ENCODE measurements around the gene CHST8. TPM values are rescaled to one million over a fixed set of nuclear protein-coding genes. Genes with fewer than 3 reads are reported as not detected.

CHST8 gene
- total and polyA plus RNA-seq, 5 donors from 2014 or later: 0.27 TPM; not detected in 4

DNA sequence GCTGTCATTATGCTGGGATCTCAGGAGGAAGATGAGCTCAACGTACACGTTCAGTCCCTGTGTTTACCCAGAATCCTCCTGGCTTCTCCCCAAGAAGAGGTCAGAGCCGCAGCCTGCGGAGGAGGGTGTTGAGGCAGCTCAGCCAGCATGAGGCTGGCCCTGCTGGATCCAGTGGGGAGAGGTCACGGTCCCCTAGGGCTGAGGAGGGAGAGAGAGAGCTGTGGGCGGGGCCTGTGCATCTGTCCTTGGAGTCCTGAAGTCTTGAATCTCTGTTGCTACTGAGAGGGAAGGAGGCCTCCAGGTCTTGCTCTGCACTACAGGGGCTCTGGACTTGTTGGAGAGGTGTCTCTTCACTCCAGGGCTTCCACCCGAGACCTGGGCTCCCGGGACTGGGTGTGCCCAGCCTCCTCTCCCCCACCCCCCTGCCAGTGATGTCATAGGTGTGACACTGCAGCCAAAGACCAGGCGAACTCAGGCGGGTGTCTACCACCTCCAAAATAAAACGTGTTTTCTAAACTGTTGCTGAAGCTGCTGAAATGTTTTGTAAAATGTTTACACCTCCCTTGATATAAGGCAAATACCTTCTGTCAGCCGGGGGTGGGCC is 97.0 kb downstream of the CHST8 start:
- H3K27me3 Mint-ChIP-seq: peaks cover 4% of the 10 kb centered on the region
- no peak overlapping the region for H3K4me3 Mint-ChIP-seq
- no peaks in the 10 kb centered on the region for H3K36me3 Mint-ChIP-seq
- Histone ChIP-seq H3K27me3 (ENCODE audit: control insufficient read depth, insufficient read depth, low read length) (no peaks in the 10 kb centered on the region), H3K27ac (ENCODE audit: insufficient read depth, low read length, poor library complexity, severe bottlenecking) (no peak overlapping the region), H3K9me3 (ENCODE audit: control insufficient read depth in 2 of 2, low read length in 2 of 2) (peaks cover 0 to 2% of the 10 kb centered on the region in 2 experiments), H3K4me1 (ENCODE audit: control insufficient read depth, insufficient read depth, low read length, poor library complexity, severe bottlenecking) (no peaks in the 10 kb centered on the region), H3K4me3 (ENCODE audit: low read depth, low read length) (no peak overlapping the region), H3K36me3 (ENCODE audit: control insufficient read depth, insufficient read depth, low read length) (no peaks in the 10 kb centered on the region)
- DNase-seq (no peak), ATAC-seq (ENCODE audit: low read depth in 2 of 2) (no peak)
- no peak overlapping the region for H3K27ac Mint-ChIP-seq
- peaks cover 0 to 15% (median 2%) of the 10 kb centered on the region in 7 donors for H3K9me3 Mint-ChIP-seq
- no peaks in the 10 kb centered on the region for H3K4me1 Mint-ChIP-seq

DNA sequence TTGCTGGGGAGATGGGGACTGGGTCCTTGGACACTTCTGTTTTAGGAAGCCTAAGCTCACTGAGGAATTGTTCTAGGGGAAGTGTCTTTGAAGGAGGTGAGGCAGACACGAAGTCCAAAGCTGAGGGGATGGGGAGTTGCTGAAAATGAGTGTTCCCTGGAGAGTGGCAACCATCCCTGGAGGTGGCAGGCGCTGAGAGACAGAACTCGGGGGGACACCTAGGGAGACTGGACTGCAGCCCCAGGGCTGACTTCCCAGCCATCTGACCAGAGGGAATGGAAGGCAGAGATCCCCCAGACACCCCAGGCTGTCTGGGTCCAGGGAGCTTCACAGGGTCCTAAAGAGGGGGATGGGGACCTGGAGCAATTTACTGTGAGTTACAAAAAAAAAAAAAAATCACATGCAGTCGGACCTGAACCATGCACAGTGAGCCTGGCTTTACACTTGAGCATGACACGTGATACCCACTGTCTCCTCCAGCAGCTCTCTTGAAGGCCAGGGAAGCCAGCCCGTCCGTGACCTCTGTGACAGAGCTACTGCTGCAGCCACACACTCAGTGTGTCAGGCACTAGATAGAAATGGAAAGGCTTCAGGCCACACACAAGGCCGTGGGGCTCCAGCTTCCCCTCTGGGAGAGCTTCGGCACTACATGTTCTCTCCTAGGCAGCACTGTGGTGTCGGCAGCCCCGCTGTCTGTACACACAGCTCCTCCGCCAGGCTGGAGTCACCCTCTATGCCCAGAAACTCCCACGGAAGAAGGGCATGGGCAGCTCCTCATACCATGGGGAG is 97.8 kb downstream of the CHST8 start:
- Histone ChIP-seq H3K27ac (ENCODE audit: insufficient read depth, low read length, poor library complexity, severe bottlenecking) (no peak overlapping the region), H3K4me1 (ENCODE audit: control insufficient read depth, insufficient read depth, low read length, poor library complexity, severe bottlenecking) (no peaks in the 10 kb centered on the region), H3K36me3 (ENCODE audit: control insufficient read depth, insufficient read depth, low read length) (no peaks in the 10 kb centered on the region), H3K9me3 (ENCODE audit: control insufficient read depth in 2 of 2, low read length in 2 of 2) (peaks cover 0 to 2% of the 10 kb centered on the region in 2 experiments), H3K27me3 (ENCODE audit: control insufficient read depth, insufficient read depth, low read length) (no peaks in the 10 kb centered on the region), H3K4me3 (ENCODE audit: low read depth, low read length) (no peak overlapping the region)
- H3K27me3 Mint-ChIP-seq: peaks cover 4% of the 10 kb centered on the region
- H3K9me3 Mint-ChIP-seq: peaks cover 0 to 8% (median 2%) of the 10 kb centered on the region in 7 donors
- DNase-seq: no peak
- H3K36me3 Mint-ChIP-seq: no peaks in the 10 kb centered on the region
- H3K4me1 Mint-ChIP-seq: no peaks in the 10 kb centered on the region
- no peak overlapping the region for H3K4me3 Mint-ChIP-seq
- no peak for ATAC-seq (ENCODE audit: low read depth in 2 of 2)
- H3K27ac Mint-ChIP-seq: no peak overlapping the region

DNA sequence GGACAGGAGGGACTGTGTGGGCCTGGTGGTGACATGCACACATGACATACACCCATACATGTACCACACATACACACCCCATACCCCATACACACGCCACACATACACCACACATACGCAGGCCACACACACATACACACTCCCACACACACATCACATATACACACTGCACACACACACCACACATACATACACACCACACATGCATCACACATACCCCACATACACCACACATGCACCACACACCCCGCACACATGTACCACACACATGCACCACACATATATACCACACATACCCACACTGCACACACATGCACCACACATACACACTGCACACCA is 98.4 kb downstream of the CHST8 start:
- peaks cover 4% of the 10 kb centered on the region for H3K27me3 Mint-ChIP-seq
- H3K27ac ChIP-seq (ENCODE audit: insufficient read depth, low read length, poor library complexity, severe bottlenecking): no peak overlapping the region
- no peak overlapping the region for H3K4me3 ChIP-seq (ENCODE audit: low read depth, low read length)
- no peaks in the 10 kb centered on the region for H3K36me3 ChIP-seq (ENCODE audit: control insufficient read depth, insufficient read depth, low read length)
- no peaks in the 10 kb centered on the region for H3K27me3 ChIP-seq (ENCODE audit: control insufficient read depth, insufficient read depth, low read length)
- H3K36me3 Mint-ChIP-seq: no peaks in the 10 kb centered on the region
- H3K9me3 ChIP-seq (ENCODE audit: control insufficient read depth in 2 of 2, low read length in 2 of 2): peaks cover 0 to 2% of the 10 kb centered on the region in 2 experiments
- H3K9me3 Mint-ChIP-seq: peaks cover 0 to 5% (median 2%) of the 10 kb centered on the region in 7 donors
- H3K4me3 Mint-ChIP-seq: no peak overlapping the region
- no peaks in the 10 kb centered on the region for H3K4me1 ChIP-seq (ENCODE audit: control insufficient read depth, insufficient read depth, low read length, poor library complexity, severe bottlenecking)
- DNase-seq: no peak
- ATAC-seq (ENCODE audit: low read depth in 2 of 2): no peak
- H3K4me1 Mint-ChIP-seq: no peaks in the 10 kb centered on the region
- no peak overlapping the region for H3K27ac Mint-ChIP-seq

DNA sequence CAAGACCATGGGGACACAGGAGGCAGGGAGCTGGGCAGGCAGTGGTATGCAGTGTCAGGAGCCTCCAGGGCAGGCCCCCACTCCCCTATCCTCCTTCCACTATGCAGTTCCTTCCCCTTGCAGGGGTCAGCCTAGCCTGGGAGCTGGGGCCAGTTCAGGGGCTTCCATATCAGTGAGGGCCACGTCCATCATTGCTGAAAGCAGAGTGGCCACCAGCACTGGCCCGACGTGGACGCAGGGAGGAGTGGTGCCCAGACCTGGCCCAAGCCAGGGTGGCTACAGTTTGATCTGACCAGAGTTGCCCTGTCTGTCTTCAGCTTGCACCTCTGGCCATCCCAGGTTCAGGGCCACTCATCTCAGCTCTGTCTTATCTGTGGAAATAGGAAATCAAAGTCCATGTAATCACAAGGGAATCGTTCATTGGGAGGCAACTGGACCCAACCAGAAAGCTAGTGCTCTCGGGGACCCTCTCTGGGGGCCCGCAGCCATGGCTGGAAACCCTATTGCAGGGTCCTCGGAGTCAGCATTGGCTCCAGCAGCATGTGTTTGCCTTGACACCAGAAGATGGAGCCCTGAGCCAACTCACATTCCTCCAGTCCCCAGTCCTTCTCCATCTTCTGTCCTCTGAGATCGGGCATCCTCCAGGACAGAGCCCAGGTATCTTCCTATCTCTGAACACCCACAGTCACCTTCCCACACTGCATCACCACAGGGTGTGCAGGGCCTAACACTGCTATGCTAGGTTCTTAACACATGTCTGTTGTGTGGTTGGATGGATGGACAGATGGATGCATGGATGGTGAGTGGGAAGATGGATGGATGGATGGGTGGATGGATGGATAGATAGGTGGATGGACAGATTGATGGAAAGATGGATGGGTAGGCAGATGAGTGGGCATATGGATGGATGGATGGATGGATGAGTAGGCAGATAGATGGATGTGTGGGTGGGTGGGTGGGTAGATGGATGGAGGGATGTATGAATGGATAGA is 99.2 kb downstream of the CHST8 start:
- Histone ChIP-seq H3K4me1 (ENCODE audit: control insufficient read depth, insufficient read depth, low read length, poor library complexity, severe bottlenecking) (no peaks in the 10 kb centered on the region), H3K4me3 (ENCODE audit: low read depth, low read length) (no peak overlapping the region), H3K27ac (ENCODE audit: insufficient read depth, low read length, poor library complexity, severe bottlenecking) (no peak overlapping the region), H3K9me3 (ENCODE audit: control insufficient read depth in 2 of 2, low read length in 2 of 2) (no peaks in the 10 kb centered on the region), H3K36me3 (ENCODE audit: control insufficient read depth, insufficient read depth, low read length) (no peaks in the 10 kb centered on the region), H3K27me3 (ENCODE audit: control insufficient read depth, insufficient read depth, low read length) (no peaks in the 10 kb centered on the region)
- Mint-ChIP-seq H3K27ac (no peak overlapping the region), H3K9me3 (peaks cover 0 to 3% (median under 1%) of the 10 kb centered on the region in 7 donors), H3K27me3 (peaks cover 4% of the 10 kb centered on the region), H3K4me3 (no peak overlapping the region), H3K36me3 (no peaks in the 10 kb centered on the region), H3K4me1 (no peaks in the 10 kb centered on the region)
- ATAC-seq (ENCODE audit: low read depth in 2 of 2): no peak
- no peak for DNase-seq

DNA sequence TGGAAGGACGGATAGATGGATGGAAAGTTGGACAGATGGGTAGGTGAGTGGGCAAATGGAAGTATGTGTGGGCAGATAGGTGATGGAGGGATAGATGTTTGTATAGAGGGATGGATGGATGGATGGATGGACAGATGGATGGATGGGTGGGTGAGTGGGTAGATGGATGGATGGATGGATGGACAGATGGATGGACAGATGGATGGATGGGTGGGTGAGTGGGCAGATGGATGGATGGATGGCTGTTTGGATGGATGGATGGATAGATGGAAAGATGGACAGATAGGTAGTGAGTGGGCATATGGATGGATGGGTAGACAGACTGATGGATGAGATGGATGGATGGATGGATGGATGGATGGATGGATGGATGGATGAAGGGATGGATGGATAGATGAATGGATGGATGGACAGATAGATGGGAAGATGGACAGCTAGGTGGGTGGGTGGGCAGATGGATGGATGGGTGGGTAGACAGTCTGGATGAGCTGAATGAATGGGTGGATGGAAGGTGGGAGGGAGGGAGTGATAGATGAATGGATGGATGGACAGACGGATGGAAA is 100.1 kb downstream of the CHST8 start:
- H3K36me3 Mint-ChIP-seq: no peaks in the 10 kb centered on the region
- H3K27ac Mint-ChIP-seq: no peak overlapping the region
- no peaks in the 10 kb centered on the region for H3K27me3 Mint-ChIP-seq
- ATAC-seq (ENCODE audit: low read depth in 2 of 2) (no peak), DNase-seq (no peak)
- H3K4me3 Mint-ChIP-seq: no peak overlapping the region
- no peaks in the 10 kb centered on the region for H3K4me1 Mint-ChIP-seq
- Histone ChIP-seq H3K4me3 (ENCODE audit: low read depth, low read length) (no peak overlapping the region), H3K9me3 (ENCODE audit: control insufficient read depth in 2 of 2, low read length in 2 of 2) (no peaks in the 10 kb centered on the region), H3K27ac (ENCODE audit: insufficient read depth, low read length, poor library complexity, severe bottlenecking) (no peak overlapping the region), H3K27me3 (ENCODE audit: control insufficient read depth, insufficient read depth, low read length) (no peaks in the 10 kb centered on the region), H3K36me3 (ENCODE audit: control insufficient read depth, insufficient read depth, low read length) (no peaks in the 10 kb centered on the region), H3K4me1 (ENCODE audit: control insufficient read depth, insufficient read depth, low read length, poor library complexity, severe bottlenecking) (no peaks in the 10 kb centered on the region)
- H3K9me3 Mint-ChIP-seq: peaks cover 0 to 3% (median 0%) of the 10 kb centered on the region in 7 donors

DNA sequence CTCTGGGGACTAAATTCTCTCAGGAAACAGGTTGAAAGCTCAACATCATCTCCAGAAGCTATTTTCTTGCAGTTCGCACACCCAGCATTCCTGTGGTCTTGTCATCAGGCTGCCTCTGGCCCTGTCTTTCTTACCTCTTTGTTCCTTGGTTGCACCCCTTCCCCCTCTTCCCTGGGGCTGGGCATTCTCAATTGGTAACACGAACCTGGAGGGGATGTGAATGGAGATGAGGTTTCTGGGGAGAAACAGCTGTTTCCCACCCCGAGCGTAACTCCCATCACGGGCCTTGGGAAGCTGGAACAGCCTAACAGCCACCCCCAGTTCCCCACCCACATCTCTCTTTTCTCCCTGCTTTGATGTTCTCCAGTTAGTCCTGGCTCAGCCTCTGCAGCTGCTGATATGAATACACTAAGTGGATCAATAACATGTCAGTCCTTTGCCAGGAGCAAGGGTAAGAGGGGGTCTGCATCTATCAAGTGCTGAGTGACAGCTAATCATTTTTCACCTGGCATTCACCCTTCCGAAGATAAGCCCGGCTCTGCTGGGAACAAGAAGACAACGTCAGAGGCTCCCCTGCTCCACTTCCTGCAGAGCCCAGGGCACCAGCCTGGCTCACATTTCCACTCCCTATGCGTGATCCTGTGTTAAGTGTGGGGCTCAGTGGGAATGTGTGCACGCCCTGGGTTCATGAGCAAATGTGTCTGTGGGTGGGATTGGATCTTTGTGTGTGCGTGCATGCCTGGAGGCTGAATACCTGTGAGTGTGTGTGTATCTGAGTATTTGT is 100.9 kb downstream of the CHST8 start:
- Mint-ChIP-seq H3K27me3 (no peaks in the 10 kb centered on the region), H3K27ac (no peak overlapping the region), H3K9me3 (peaks cover 0 to 2% (median 0%) of the 10 kb centered on the region in 7 donors), H3K4me1 (no peaks in the 10 kb centered on the region), H3K36me3 (no peaks in the 10 kb centered on the region), H3K4me3 (no peak overlapping the region)
- Histone ChIP-seq H3K27ac (ENCODE audit: insufficient read depth, low read length, poor library complexity, severe bottlenecking) (no peak overlapping the region), H3K9me3 (ENCODE audit: control insufficient read depth in 2 of 2, low read length in 2 of 2) (no peaks in the 10 kb centered on the region), H3K36me3 (ENCODE audit: control insufficient read depth, insufficient read depth, low read length) (no peaks in the 10 kb centered on the region), H3K4me1 (ENCODE audit: control insufficient read depth, insufficient read depth, low read length, poor library complexity, severe bottlenecking) (no peaks in the 10 kb centered on the region), H3K27me3 (ENCODE audit: control insufficient read depth, insufficient read depth, low read length) (no peaks in the 10 kb centered on the region), H3K4me3 (ENCODE audit: low read depth, low read length) (no peak overlapping the region)
- DNase-seq (no peak), ATAC-seq (ENCODE audit: low read depth in 2 of 2) (no peak)

DNA sequence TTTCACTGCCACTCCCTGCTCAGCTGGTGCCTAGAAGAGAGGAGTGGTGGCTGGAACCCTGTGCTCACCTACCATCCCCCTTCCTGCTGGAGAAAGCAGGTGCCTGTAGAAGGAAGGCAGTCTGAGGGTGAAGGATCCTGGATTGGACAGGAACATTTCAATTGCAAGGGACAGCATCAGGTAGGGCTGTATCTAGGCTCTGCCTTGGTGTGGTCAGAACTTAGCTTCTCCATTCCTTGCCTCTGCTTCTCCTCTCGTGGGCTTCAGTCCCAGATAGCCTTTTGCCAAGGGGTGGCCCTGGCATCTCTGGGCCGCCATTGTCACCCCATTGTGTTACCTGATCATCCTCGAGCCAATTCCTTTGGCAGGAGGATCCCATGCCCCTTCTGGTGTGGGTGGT is 101.8 kb downstream of the CHST8 start:
- H3K36me3 ChIP-seq (ENCODE audit: control insufficient read depth, insufficient read depth, low read length): no peaks in the 10 kb centered on the region
- ATAC-seq (ENCODE audit: low read depth in 2 of 2) (no peak), DNase-seq (no peak)
- H3K4me3 ChIP-seq (ENCODE audit: low read depth, low read length): no peak overlapping the region
- no peak overlapping the region for H3K27ac ChIP-seq (ENCODE audit: insufficient read depth, low read length, poor library complexity, severe bottlenecking)
- Mint-ChIP-seq H3K4me3 (no peak overlapping the region), H3K27ac (no peak overlapping the region), H3K36me3 (no peaks in the 10 kb centered on the region), H3K27me3 (no peaks in the 10 kb centered on the region), H3K9me3 (peaks cover 0 to 2% (median 0%) of the 10 kb centered on the region in 7 donors), H3K4me1 (no peaks in the 10 kb centered on the region)
- H3K4me1 ChIP-seq (ENCODE audit: control insufficient read depth, insufficient read depth, low read length, poor library complexity, severe bottlenecking): no peaks in the 10 kb centered on the region
- H3K27me3 ChIP-seq (ENCODE audit: control insufficient read depth, insufficient read depth, low read length): no peaks in the 10 kb centered on the region
- H3K9me3 ChIP-seq (ENCODE audit: control insufficient read depth in 2 of 2, low read length in 2 of 2): no peaks in the 10 kb centered on the region

Data from CD4-positive, CD25-positive, alpha-beta regulatory T cell (primary cell).